Measurements from ENCODE around the gene SHOC1. TPM values are rescaled to one million over a fixed set of nuclear protein-coding genes. Genes with fewer than 3 reads are reported as not detected.

The SHOC1 gene
- total RNA-seq = under 0.01 TPM in 2 replicates

DNA sequence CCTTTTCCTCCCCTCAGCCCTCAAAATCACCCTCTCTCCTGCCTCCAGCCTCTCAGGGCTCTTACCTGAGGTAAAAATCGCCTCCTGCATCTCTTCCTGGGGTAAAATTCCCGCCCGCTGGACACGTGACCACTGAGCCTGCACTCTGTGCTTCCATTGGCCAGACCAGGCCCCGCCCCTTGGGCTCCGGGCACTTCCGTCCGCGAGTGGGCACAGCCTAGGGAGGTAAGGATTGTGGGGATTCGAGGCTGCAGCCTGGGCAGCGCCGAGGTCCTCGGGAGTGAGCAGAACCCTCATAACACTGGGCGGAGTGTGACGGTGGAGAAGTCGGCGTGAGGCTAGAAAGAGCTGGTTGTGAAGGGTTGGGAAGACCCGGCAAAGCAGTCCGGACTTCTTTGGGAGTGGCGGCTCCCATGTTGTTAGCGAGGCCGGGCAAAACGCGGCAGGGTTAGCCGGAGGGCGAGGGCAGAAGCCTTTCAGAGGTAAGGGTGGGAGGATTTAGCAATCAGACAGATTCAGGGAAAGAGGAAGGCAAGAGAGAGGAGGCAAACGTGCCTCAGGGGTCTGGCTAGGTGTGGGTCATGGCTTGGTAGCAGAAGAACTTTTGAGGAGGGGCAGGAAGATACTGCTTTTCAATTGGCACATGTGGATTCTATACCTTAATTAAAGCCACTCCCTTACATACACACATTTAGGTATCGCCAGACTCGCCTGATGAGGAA, at the start of gene SHOC1:
SHOC1 (minus strand) TSS at position 103 of the 722 bp plus-strand sequence. CDS start 3,519 bp downstream, outside the sequence.

Other genes with a start within 250 kb of the SHOC1 start
- gene PTGR1, start 195.3 kb downstream of the SHOC1 start, total RNA-seq = 106 and 114 TPM in 2 replicates
- gene DNAJC25, start 163.6 kb downstream of the SHOC1 start, total RNA-seq = 8.9 and 9.7 TPM in 2 replicates
- 115 and 125 TPM in 2 replicates for gene GNG10, start 133.3 kb downstream of the SHOC1 start, total RNA-seq
- 105 and 118 TPM in 2 replicates for gene UGCG, start 101.9 kb upstream of the SHOC1 start, total RNA-seq

Data from myometrial cell (primary cell).